ENCODE results near the gene SF1. TPM values are rescaled to one million over a fixed set of nuclear protein-coding genes. Genes with fewer than 3 reads are reported as not detected.

SF1 gene
- total and polyA plus RNA-seq, 2 of the 4 experiments (the other 2 are of a cell fraction), result 56.8 to 88.0 TPM

DNA sequence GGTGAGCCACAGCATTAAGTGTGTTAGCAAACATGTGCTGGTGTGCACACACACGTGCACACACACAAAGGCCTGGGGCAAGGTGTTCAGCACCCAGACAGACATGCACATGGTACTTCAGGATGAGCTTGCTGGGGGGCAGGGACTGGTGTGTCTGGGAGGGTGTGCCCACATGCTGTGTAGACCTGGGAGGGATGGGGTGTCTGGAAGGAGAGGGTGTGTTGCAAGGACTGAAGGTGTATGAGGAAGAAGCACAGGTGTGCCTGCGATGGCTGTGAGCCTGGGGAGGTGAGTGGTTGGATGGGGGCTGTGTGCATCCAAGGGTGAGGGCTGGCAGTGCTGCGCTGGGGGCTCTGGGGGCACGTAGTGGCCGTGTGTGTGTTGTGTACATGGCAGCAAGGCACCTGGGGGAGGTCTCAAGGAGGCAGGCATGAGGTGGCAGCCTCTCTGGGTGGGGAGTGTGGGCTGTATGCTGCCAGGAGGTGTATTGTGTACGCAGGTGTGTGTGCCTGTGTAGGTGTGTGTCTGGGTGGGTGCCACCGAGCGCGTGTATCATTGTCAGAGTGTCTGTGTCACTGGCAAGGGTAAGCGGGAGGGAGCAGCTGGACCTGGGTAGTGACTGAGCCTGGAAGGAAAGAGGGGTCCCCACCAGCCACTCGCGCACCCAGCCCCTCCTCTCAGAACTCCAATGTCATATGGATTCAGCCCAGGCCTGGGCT, 57.5 kb downstream of the SF1 start:
- Histone ChIP-seq H2BK120ac (ENCODE audit: low read depth, low read length) (no peak overlapping the region), H3K9me1 (ENCODE audit: insufficient read depth, low read length) (no peaks in the 10 kb centered on the region), H2BK20ac (ENCODE audit: low read depth, low read length) (no peak overlapping the region), H3K4ac (ENCODE audit: low read depth, low read length) (no peak overlapping the region), H4K8ac (ENCODE audit: low read depth in 2 of 2, low read length in 2 of 2) (no peak overlapping the region), H3K14ac (replicated peaks; ENCODE audit: low read depth, low read length) (no peak overlapping the region), H4K91ac (ENCODE audit: insufficient read depth, low read depth, low read length) (no peak overlapping the region), H3K4me1 (ENCODE audit: control insufficient read depth, insufficient read depth, low read length) (no peaks in the 10 kb centered on the region), H3K9ac (ENCODE audit: low read depth, low read length) (no peak overlapping the region), H3K18ac (ENCODE audit: low read depth, low read length) (no peak overlapping the region), H2AK9ac (replicated peaks; ENCODE audit: low read depth, low read length, poor library complexity) (no peak overlapping the region), H2AK5ac (ENCODE audit: low read depth, low read length) (no peak overlapping the region), H3K9me3 (ENCODE audit: control insufficient read depth, insufficient read depth, low read length) (no peaks in the 10 kb centered on the region), H3K36me3 (ENCODE audit: control insufficient read depth, insufficient read depth, low read length) (no peaks in the 10 kb centered on the region), H3K23ac (ENCODE audit: low read depth, low read length) (no peak overlapping the region; the same call in 1 of the 2 replicates), H3K4me3 (ENCODE audit: insufficient read depth, low read depth, low read length) (no peak overlapping the region), H3K27ac (ENCODE audit: insufficient read depth, low read length) (no peak overlapping the region), H3K79me1 (ENCODE audit: low read depth in 1 of 2, low read length in 2 of 2) (no peaks in the 10 kb centered on the region), H4K20me1 (ENCODE audit: insufficient read depth, low read length) (no peaks in the 10 kb centered on the region), H4K5ac (ENCODE audit: low read depth, low read length) (no peak overlapping the region), H2AFZ (replicated peaks; ENCODE audit: low read length, poor library complexity) (no peak overlapping the region), H3K27me3 (ENCODE audit: control insufficient read depth, insufficient read depth, low read length) (peaks cover 75% of the 10 kb centered on the region), H3K4me2 (ENCODE audit: low read depth, low read length) (no peak overlapping the region), H2BK15ac (ENCODE audit: low read depth, low read length) (no peak overlapping the region), H2BK5ac (ENCODE audit: low read depth, low read length, poor library complexity, severe bottlenecking) (no peak overlapping the region), H3K56ac (ENCODE audit: extremely low read depth, insufficient read depth, low read length) (no peak overlapping the region)
- intact Hi-C loops (cut with micrococcal nuclease) (no loop called here), in situ Hi-C loops (cut with MboI; ENCODE audit: low sequenced_read_pairs) (no loop called here), dilution Hi-C loops (cut with HindIII; ENCODE audit: low sequenced_read_pairs, unreplicated experiment) (no loop called here)
- 45% methylated on average over 2 of the region's 12 CpGs; no CpG with 5 or more reads in 1 of the 2 experiments for WGBS, 2 experiments (ENCODE audit: extremely low coverage in 2 of 2, insufficient read length in 1 of 2)
- no peak for ATAC-seq (ENCODE audit: low read depth)
- ChIA-PET CTCF (no interaction called here), POLR2A (ENCODE audit: unreplicated experiment) (no interaction called here)
- no peak for DNase-seq
- no peak for TF ChIP-seq RCOR1 (IDR thresholded peaks at IDR 0.05; ENCODE audit: insufficient replicate concordance, low read length)
- TF ChIP-seq, protein P1, sequence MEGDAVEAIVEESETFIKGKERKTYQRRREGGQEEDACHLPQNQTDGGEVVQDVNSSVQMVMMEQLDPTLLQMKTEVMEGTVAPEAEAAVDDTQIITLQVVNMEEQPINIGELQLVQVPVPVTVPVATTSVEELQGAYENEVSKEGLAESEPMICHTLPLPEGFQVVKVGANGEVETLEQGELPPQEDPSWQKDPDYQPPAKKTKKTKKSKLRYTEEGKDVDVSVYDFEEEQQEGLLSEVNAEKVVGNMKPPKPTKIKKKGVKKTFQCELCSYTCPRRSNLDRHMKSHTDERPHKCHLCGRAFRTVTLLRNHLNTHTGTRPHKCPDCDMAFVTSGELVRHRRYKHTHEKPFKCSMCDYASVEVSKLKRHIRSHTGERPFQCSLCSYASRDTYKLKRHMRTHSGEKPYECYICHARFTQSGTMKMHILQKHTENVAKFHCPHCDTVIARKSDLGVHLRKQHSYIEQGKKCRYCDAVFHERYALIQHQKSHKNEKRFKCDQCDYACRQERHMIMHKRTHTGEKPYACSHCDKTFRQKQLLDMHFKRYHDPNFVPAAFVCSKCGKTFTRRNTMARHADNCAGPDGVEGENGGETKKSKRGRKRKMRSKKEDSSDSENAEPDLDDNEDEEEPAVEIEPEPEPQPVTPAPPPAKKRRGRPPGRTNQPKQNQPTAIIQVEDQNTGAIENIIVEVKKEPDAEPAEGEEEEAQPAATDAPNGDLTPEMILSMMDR (conservative IDR thresholded peaks at IDR 0.05; ENCODE audit: low read depth, low read length), result no peak
- no peak for TF ChIP-seq NFE2L2 (IDR thresholded peaks at IDR 0.05; ENCODE audit: low read depth, low read length)
- TF ChIP-seq FOS (IDR thresholded peaks at IDR 0.05; ENCODE audit: low read depth, low read length), result no peak
- TF ChIP-seq RAD21 (IDR thresholded peaks at IDR 0.05; ENCODE audit: low read length), result no peak
- no peak for TF ChIP-seq RFX5 (IDR thresholded peaks at IDR 0.05; ENCODE audit: low read depth, low read length)
- TF ChIP-seq CHD1 (IDR thresholded peaks at IDR 0.05; ENCODE audit: low read depth, low read length), result no peak
- no peak for TF ChIP-seq BHLHE40 (IDR thresholded peaks at IDR 0.05; ENCODE audit: low read depth, low read length)
- TF ChIP-seq CEBPB (IDR thresholded peaks at IDR 0.05; ENCODE audit: low read depth, low read length), result no peak
- TF ChIP-seq MAZ (IDR thresholded peaks at IDR 0.05; ENCODE audit: borderline replicate concordance, low read depth, low read length), result no peak
- TF ChIP-seq, protein P2, sequence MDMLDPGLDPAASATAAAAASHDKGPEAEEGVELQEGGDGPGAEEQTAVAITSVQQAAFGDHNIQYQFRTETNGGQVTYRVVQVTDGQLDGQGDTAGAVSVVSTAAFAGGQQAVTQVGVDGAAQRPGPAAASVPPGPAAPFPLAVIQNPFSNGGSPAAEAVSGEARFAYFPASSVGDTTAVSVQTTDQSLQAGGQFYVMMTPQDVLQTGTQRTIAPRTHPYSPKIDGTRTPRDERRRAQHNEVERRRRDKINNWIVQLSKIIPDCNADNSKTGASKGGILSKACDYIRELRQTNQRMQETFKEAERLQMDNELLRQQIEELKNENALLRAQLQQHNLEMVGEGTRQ (IDR thresholded peaks at IDR 0.05; ENCODE audit: low read depth, low read length), result no peak
- no peak for TF ChIP-seq MXI1 (IDR thresholded peaks at IDR 0.05; ENCODE audit: borderline replicate concordance, low read depth, low read length)
- no peak for TF ChIP-seq POLR2A (IDR thresholded peaks at IDR 0.05; ENCODE audit: low read depth, low read length)
- BruUV-seq (replicated peaks), result no TSS peak
